C1 segment of cervical spinal cord (tissue), 14 donors: ENCODE results near the gene LMNTD2.

ENCODE experiments used
- DNase-seq, 14 donors: peaks; one replicate each; lab custom pipeline; 2025; lab: John Stamatoyannopoulos, UW

Gene LMNTD2

GRCh38 chr11:512761-513595 is 47.6 kb downstream of the LMNTD2 start:
- no peak for DNase-seq

DNA sequence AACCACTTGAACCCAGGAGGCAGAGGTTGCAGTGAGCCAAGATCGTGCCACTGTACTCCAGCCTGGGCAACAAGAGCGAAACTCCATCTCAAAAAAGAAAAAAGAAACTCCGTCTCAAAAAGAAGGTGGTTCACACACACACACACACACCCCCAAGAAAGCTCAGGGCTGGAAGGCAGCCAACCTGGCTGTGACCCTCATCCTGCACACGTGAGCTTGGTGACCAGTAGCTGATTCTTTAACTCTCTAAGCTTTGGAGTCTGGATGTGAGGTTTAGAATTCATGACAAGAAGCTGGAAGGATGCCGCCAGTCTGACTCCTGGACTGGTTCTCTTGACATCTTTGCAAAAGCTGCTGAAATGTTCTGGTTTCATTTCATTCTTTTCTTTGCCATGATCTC is 51.6 kb downstream of the LMNTD2 start:
- DNase-seq, result no peak

DNA sequence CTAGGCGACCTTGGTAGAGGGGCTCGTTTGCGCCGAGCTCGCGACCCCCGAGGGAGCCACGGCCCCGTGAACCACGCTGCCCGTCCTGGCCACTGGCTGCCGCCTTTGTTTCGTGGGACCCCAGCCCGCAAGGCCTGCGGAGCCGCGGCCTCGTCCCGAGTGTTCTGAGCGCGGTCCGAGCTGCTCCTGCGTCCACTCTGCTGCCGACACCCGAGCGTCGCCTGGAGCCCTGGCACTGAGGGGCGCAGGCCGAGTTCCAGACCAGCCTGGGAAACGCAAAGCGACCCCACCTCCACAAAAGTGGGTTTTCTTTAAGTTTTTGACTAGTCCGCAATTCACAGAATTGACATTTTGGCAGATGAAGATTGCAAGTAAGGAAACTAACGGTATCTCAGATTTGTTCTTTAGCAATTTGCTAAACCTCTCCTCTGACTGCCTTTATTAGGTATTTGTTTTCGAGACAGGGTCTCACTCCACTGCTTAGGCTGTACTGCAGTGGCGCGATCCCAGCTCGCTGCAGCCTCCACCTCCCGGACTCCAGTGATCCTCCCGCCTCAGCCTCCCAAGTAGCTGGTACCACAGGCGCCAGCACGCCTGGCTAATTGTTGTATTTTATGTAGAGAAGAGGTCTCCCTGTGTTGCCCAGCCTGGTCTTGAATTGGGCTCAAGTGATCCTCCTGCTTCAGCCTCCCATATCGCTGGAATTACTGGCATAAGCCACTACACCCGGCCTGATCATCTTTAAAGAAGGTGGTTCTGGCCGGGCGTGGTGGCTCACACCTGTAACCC is 52.6 kb downstream of the LMNTD2 start:
- DNase-seq, result no peak

DNA sequence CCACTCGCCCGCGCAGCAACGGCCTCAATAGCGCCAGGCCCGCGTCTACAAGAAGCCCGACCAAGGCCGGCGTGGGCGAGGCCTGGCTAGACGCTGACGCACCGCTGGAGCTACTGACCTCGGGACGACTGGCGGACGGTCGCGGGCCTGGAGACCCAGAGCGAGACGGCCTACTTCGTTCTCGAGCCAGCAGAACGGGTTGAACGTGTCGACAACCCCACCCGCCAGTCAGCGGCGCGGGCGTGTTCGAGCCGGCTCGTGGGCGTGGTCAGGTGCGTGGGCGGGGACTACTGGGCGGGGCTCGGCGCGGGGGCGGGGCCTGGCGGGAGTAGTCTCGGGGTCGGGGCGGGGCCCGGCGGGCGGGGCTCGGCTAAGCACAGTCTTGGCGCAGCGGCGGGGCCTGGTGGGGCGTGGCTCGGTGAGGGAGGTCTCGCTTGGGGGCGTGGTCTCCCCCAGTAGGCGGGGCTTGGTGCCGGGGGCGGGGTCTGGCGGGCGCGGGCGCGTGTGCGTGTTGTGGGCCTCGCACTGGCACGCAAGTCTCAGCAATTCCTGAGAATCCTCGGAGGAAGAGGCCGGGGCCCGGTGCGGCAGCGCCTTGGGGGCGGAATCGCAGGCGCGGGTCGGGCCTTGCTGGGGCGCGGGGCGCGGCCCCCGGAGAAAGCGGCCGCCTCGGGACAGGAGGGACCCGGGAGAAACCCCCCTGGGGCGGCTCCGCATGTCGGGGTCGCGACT is 53.4 kb downstream of the LMNTD2 start, which contains the start of gene RNH1:
Gene RNH1 (minus strand): TSS at position 248 of the 732 bp plus-strand sequence. CDS start 5,080 bp downstream, outside the sequence.
- DNase-seq, result peak; percentile 85 to 98 (median 97)

DNA sequence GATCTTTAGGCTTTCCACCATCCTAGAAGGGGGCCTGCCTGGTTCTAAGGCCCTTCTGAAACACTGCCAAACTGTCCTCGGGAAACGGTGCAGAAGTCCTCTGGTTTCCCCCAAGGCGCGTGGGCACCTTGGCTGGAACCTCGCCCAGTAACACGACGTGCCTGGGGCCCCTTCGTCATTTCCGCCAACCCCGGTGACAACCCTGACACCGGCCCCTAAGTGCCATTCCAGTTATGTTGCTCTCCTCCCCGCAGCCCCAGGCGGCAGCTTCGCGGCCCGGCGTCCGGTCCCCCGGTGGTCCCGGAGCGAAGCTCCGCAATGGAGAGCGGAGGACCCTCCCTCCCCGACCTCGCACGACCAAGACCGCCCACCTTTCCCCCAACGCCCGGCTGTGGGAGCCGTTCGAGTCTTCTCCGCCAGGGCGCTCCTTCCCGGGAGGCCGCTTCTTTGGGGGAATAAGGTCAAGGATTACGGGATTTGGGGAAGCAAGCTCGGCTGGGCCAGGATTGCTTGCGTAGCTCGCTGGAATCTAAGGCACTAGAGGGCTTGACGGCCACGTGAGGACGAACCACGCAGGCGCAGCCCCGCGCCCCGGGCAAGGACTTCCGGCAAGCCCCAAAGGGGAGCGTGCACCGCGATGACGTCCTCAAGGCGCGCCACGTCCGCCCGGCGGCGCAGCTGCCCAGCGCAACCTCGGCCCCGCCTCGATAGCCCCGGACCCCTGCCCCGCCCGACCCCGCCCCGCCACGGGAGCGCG is 54.1 kb downstream of the LMNTD2 start:
- peak; percentile 85 to 98 (median 97) for DNase-seq

GRCh38 chr11:504994-505344 is 55.6 kb downstream of the LMNTD2 start:
- no peak for DNase-seq
